Nephron (organoid): ENCODE results near the gene CENPM.

Experiments used
- H3K27ac Mint-ChIP-seq, 3 experiments: 2 replicates each; pipeline ENCODE4 v1.8.0; 2020; ENCODE audit warnings: mixed read lengths in 3 of 3, mild to moderate bottlenecking in 2 of 3, moderate library complexity in 1 of 3
- H3K27me3 Mint-ChIP-seq: 2 replicates; pipeline ENCODE4 v1.8.0; 2021; ENCODE audit warnings: low read depth, mild to moderate bottlenecking, moderate library complexity, mixed read lengths
- H3K36me3 Mint-ChIP-seq: 2 replicates; pipeline ENCODE4 v1.8.0; 2020; ENCODE audit warnings: low read depth, mixed read lengths
- H3K4me1 Mint-ChIP-seq: 2 replicates; pipeline ENCODE4 v1.8.0; 2020; ENCODE audit warnings: mixed read lengths
- H3K4me3 Mint-ChIP-seq, 3 experiments: 2 replicates each; pipeline ENCODE4 v1.8.0; 2020; ENCODE audit warnings: mild to moderate bottlenecking in 3 of 3, mixed read lengths in 3 of 3, moderate library complexity in 2 of 3
- H3K9me3 Mint-ChIP-seq: 2 replicates; pipeline ENCODE4 v1.8.0; 2020; ENCODE audit warnings: mixed read lengths
- TF ChIP-seq, protein P1 (sequence below), 3 experiments: fragments of 200-600 bp; sonication (generic); IDR thresholded peaks; one replicate each; pipeline ENCODE4 v1.5.0; 2021; ENCODE audit warnings: antibody characterized with exemption in 3 of 3; ENCODE audit not compliant: unreplicated experiment in 3 of 3

CENPM gene

DNA sequence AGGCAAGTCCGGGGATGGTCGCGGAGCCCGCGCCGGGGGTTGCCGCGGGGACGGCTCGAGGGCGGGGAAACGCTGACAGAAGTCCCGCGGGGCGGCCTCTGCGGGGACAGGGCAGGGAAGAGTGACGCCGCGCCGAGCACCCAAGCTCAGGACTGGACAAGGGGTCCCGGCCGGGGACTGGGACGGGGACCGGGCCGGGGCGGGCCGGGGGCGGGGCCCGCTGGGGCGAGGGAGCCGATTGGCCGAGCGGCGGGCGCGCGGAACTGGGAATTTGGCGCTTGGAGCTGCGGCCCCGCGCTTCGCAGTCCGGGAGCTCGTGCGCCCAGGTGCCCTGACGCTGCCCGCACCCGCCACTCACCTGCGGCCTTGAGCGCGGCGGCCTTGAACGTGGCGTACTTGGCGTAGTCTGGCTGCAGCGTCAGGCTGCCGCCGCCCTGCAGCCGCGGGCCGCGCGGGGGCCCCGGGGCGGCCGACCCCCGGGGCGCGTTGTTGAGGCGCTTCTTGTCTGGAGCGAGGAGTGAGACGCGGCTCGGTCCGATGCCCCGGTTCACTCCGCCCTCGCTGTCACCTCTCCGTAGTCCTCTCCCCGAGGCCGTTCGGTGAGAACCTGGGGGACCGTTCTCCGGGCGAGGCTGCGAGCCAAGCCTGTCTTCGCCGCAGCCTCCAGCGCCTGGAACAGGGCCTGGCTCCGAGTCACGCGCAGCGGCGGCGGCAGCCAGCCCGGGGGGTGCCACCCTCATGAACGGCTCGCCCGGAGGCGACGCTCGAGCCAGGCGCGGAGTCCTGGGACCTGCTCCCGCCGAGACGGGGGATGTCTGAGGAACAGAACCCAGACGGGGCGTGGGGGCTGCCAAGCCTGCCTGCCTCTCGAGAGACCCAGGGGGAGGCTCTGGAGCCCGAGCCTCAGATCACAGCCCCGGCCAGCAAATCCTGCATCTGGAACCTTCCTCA, 36.6 kb downstream of the CENPM start:
- Mint-ChIP-seq H3K9me3 (no peaks in the 10 kb centered on the region), H3K4me1 (peaks cover 5% of the 10 kb centered on the region), H3K27ac (no peak overlapping the region), H3K4me3 (no peak overlapping the region), H3K36me3 (peaks cover 10% of the 10 kb centered on the region), H3K27me3 (peaks cover 66% of the 10 kb centered on the region)
- TF ChIP-seq, protein P1, sequence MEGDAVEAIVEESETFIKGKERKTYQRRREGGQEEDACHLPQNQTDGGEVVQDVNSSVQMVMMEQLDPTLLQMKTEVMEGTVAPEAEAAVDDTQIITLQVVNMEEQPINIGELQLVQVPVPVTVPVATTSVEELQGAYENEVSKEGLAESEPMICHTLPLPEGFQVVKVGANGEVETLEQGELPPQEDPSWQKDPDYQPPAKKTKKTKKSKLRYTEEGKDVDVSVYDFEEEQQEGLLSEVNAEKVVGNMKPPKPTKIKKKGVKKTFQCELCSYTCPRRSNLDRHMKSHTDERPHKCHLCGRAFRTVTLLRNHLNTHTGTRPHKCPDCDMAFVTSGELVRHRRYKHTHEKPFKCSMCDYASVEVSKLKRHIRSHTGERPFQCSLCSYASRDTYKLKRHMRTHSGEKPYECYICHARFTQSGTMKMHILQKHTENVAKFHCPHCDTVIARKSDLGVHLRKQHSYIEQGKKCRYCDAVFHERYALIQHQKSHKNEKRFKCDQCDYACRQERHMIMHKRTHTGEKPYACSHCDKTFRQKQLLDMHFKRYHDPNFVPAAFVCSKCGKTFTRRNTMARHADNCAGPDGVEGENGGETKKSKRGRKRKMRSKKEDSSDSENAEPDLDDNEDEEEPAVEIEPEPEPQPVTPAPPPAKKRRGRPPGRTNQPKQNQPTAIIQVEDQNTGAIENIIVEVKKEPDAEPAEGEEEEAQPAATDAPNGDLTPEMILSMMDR (IDR thresholded peaks at IDR 0.05; ENCODE audit: unreplicated experiment in 3 of 3): no peak

DNA sequence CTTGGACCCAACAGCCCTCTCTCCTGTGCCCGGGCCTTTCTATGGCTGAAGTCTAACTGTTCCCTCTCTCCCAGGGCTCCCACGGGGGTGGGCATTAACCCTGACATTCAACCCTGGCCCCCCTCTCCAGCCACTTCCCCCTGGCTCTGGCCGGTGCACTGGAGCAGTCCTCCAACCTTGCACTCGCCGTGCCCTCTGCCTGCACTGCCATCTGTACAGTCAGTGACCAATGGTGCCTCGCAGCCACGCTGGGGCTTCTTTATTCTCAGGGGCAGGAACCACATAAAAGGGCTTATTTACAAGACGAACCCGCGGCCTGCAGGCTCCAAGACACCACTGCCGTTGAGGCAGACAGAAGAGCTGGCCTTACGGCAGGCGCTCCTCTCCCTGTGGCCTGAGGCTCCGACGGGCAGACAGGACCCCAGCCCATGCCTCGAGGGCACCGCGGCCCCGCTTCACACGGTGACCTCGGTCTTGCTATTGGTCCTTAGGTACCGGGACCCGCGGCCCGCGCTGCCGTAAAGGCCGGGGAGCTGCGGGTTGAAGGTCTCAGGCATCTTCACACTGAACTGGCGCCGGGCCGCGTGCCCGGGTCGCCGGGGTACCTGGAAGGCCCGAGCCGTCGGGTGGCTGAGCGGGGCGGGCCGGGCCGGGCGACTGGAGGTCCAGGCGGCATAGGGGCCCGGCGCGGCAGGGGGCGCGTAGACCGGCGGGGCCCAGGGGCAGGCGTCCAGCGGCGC, 37.5 kb downstream of the CENPM start:
- Mint-ChIP-seq H3K27me3 (peaks cover 62% of the 10 kb centered on the region), H3K9me3 (no peaks in the 10 kb centered on the region), H3K36me3 (peaks cover 10% of the 10 kb centered on the region), H3K4me1 (peaks cover 5% of the 10 kb centered on the region), H3K27ac (no peak overlapping the region), H3K4me3 (peak overlapping the region; percentile 23 to 64 (median 46))
- TF ChIP-seq, protein P1 (IDR thresholded peaks at IDR 0.05; ENCODE audit: unreplicated experiment in 3 of 3): no peak

DNA sequence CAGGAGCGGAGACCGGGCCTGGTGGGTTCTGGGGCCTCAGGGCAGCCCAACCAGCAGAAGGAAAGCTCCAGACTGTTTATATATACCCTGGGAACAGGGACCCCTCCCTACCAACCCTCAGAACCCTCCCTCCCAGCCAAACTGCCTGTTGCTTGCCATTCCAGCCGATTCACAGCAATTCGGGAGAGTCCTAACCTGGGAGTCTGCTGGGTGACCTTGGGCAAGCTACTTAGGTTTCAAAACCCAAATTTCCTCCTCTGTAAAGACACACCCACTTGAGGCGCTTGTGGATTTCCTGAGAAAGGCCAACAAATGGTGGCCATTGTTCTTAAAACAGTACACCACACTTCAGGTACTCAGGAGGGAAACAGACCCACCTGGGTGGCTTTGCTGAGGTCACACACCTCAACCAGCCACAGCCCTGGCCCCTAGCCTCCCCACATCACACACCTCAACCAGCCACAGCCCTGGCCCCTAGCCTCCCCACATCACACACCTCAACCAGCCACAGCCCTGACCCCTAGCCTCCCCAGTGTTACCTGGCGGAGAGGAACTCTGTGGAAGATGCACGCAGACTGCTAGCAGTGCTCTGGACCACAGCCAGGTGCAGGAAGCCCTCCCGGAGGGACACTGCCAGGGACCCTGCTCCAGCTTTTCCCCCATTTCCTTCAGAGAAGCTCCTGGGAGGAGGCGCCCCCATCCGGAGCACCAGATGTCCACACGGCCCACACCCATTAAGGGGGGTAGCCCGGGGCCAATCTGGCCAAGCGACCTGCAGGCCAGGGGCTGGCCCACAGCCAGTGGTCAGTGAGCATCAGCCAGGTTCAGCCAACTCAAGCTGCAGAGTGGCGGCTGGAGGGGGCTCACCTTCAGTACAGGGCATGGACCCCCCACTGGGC, 38.3 kb downstream of the CENPM start:
- Mint-ChIP-seq H3K36me3 (peaks cover 14% of the 10 kb centered on the region), H3K4me3 (no peak overlapping the region), H3K27me3 (peaks cover 58% of the 10 kb centered on the region), H3K9me3 (no peaks in the 10 kb centered on the region), H3K27ac (no peak overlapping the region), H3K4me1 (peaks cover 5% of the 10 kb centered on the region)
- TF ChIP-seq, protein P1 (IDR thresholded peaks at IDR 0.05; ENCODE audit: unreplicated experiment in 3 of 3): no peak

DNA sequence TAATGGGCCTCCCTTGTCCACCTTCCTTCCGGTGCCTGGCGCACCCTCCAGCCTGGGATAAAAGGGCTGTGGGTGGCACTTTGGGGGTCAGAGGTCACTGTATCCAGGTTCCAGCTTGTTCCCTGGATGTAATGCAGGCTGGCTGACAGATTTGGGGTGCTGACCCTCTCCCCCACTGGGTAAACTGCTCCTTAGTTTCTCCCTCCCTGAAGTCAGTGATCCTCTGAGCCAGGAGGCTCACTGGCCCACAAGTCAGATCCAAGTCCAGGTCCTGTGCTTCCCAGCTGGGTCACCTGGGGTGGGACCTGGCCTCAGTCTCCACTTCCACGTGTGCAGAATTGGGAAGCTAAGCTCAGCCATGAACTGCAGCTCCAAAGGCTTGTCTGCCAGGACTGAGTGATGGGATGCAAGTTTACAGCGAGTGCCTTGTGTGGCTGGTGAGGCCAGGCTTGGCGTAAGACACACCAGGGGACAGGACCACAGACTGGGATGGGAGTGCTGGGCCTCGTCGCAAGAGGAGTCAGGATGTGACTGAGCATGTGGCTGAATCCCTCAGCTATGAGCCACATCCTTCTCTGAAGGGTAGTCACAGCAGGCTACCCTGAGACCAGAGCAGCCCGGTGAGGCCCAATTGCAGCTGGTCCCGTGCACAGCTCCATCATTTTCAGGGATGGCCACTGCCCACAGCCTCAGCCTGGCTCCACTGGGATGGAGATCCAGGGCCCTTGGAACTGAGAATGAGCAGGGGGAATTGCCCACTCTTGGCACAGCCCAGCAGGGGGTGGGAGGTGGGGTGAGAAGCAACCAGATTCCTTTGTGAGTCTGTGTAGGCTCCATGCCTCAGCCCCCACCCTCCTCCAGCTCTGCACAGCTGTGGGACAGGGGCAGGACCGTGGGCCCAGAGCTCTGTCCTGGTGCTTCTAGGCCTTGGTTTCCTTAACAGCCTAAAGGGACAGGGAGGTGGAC, 39.2 kb downstream of the CENPM start:
- no peak overlapping the region for H3K27ac Mint-ChIP-seq
- no peaks in the 10 kb centered on the region for H3K9me3 Mint-ChIP-seq
- peaks cover 48% of the 10 kb centered on the region for H3K27me3 Mint-ChIP-seq
- H3K4me1 Mint-ChIP-seq: peaks cover 5% of the 10 kb centered on the region
- peaks cover 14% of the 10 kb centered on the region for H3K36me3 Mint-ChIP-seq
- TF ChIP-seq, protein P1 (IDR thresholded peaks at IDR 0.05; ENCODE audit: unreplicated experiment in 3 of 3): no peak
- H3K4me3 Mint-ChIP-seq: no peak overlapping the region

DNA sequence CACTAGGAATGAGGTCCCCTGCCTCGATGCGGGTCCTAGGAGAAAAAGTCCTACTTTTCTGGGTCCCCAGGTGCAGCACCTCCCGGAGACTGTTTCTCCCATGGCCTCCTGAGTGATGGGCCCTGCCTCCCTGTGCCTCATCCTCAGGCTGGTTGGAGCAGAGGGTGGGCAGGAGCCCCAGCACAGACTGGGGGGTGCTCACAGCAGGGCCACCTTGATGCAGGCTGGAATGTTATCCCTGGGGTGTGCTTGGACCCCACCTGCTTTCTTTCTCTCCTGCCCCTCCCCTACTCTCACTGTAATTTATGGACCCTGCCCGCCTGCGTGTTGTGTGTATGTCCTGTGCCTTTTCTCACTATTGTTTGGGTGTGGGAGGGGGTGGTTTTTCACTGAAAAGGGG, 40.1 kb downstream of the CENPM start:
- H3K27ac Mint-ChIP-seq: no peak overlapping the region

More for the DNA sequence above, 40.1 kb downstream of the CENPM start:
- H3K4me3 Mint-ChIP-seq: no peak overlapping the region
- H3K4me1 Mint-ChIP-seq: peaks cover 5% of the 10 kb centered on the region
- peaks cover 39% of the 10 kb centered on the region for H3K27me3 Mint-ChIP-seq
- TF ChIP-seq, protein P1 (IDR thresholded peaks at IDR 0.05; ENCODE audit: unreplicated experiment in 3 of 3): no peak
- peaks cover 18% of the 10 kb centered on the region for H3K36me3 Mint-ChIP-seq
- no peaks in the 10 kb centered on the region for H3K9me3 Mint-ChIP-seq
